ENCODE measurements around the gene LYPD6B.

LYPD6B gene

DNA sequence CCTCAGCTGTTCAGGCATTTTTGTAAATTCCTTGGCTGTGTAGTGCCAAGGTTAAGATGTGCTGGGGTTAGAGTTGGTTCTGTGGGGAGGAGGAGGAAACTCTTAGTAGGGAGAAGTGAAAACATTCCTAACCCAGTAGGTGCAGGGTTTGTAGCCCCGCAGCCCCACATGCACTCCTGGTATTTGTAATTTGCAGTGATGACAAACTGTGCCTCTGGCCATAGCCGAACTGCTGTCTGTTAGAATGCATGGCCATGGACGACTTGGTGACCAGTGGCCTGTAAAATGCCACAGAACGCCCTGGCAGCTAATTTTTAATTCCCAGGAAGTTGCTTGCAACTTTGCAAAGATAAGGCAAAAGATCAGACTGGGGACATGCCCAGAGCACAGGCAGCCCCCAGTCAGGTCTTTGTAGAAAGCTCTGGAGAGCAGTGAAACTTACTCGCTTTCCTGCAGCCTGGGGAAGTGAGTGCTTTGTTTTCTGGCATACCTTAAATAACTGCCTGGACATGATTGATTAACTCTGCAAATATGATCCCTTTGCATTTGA is 38.4 kb downstream of the LYPD6B start:
- DNase-seq (ENCODE audit: low read depth): no peak

- DNase-seq (ENCODE audit: low read depth): no peak
These were observed 39.4 kb downstream of the LYPD6B start for GRCh38 chr2:149077861-149078260.

- DNase-seq (ENCODE audit: low read depth): no peak
These were observed 41.6 kb downstream of the LYPD6B start for GRCh38 chr2:149080099-149080498.

- DNase-seq (ENCODE audit: low read depth): no peak
These were observed 42.5 kb downstream of the LYPD6B start for GRCh38 chr2:149080971-149081370.

GRCh38 chr2:149082079-149082478 is 43.6 kb downstream of the LYPD6B start:
- no peak for DNase-seq (ENCODE audit: low read depth)

DNA sequence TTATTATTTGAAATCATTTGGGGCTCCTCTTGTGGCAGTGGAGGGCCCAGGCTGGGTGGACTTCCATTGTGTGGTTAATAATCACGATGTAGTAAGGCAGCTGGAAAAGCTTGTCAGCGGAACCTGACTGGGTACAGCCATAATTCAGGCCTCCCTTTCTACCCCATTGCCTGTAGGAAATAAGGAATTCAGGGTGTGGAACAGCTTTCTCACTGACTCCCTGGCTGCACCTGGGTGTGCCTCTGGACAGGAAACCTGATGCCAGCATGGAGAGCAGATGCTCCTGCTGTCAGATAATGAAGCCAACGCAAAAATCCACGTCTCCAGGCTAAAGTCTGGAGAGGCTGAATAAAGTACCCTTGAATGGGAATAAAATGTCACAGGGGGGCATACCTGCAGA is 44.2 kb downstream of the LYPD6B start:
- no peak for DNase-seq (ENCODE audit: low read depth)

GRCh38 chr2:149084924-149085795 is 46.7 kb downstream of the LYPD6B start:
- DNase-seq (ENCODE audit: low read depth): no peak

DNA sequence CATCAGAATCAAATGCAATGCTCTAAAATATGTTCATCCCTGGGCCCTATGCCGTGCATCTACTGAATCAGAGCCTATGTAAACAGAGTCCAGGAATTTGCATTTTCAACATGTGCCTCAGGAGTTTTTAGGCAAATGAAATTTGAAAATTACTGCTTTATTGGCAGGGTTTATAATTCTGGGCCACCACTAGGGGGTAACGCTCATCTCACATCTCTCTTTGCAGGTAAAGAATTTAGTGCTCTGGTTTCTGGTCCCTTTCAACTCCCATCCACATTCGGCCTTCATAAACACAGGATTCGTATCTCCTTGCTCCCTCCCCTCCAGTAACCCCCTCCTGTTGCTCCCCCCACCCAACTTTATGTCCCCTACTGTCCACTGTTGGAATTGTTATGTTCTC is 49.3 kb downstream of the LYPD6B start:
- no peak for DNase-seq (ENCODE audit: low read depth)

DNA sequence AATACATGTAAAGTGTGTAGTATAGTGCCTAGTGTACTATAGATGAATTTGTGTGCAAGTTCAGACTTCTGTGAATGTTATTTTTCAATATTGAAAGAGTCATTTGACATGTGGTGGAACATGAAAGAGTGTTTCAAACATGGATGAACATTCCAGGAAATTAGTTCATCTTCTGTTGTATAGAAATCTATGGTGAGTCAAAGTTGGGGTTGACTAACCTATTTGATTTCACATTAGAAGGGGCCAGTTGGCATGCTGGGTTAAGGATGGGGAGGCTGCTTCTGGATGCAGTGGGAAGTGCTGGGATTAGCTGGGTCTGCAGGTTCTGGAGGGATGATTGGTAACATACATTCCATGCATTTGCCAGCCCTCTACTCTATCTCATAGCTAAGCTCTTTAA is 50.6 kb downstream of the LYPD6B start:
- DNase-seq (ENCODE audit: low read depth): no peak

DNA sequence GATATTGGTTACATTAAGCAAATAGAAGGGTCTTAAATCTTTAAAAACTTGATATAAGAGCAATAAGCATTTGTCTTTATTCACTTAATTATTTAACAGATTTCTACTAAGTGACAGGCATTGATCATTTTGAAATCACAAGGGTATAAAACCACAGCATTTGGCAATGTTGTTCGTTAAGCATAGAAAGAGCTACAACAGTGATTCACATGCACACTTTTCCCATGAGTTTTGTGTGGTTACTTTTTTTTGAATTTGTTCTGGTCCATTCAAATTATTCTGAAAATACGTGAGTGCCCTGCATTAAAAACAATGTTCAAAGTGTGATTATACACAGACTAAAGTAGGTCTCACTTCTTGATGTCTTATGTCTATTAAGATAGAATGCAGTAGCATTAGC is 52.2 kb downstream of the LYPD6B start:
- DNase-seq (ENCODE audit: low read depth): no peak

GRCh38 chr2:149093579-149093978 is 55.1 kb downstream of the LYPD6B start:
- DNase-seq (ENCODE audit: low read depth): no peak

- DNase-seq (ENCODE audit: low read depth): no peak
These were observed 55.9 kb downstream of the LYPD6B start for GRCh38 chr2:149094217-149095015.

DNA sequence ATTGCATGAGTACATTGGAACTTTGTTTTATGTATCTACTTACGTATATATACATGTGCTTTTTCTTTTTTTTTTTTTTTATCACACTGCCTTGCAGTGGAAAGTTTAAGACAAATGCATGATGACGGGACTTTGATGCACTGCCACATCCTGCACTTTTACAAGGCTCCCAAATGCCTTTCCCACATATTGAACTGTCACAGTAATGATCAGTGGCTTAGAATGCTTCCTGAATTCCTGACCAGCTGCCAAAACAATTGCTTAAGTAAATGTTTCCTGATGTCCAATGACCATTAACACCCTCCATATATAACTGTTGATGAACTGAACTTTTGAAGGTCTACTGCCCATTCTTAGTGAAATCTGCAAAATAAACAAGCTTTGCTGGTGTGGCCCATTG is 60.2 kb downstream of the LYPD6B start:
- DNase-seq (ENCODE audit: low read depth): no peak

DNA sequence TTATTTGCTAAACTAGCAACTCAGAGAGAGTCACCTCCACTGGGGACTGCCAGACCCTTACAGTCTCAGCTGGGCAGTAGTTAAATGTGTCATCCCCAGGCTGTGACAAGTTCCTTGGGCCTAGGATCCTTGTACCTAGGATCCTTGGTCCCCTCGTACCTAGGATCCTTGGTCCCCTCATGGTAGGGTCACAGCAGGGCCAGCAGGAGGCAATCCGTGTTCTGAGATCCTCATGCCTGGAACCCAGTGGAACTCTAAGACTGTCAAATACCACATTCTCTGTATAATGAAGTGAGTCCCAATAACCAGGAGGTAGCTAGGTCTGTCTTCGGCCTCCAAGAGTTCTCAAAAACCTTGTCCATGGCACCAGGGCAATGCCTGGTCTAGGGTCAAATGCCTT is 60.8 kb downstream of the LYPD6B start:
- no peak for DNase-seq (ENCODE audit: low read depth)

DNA sequence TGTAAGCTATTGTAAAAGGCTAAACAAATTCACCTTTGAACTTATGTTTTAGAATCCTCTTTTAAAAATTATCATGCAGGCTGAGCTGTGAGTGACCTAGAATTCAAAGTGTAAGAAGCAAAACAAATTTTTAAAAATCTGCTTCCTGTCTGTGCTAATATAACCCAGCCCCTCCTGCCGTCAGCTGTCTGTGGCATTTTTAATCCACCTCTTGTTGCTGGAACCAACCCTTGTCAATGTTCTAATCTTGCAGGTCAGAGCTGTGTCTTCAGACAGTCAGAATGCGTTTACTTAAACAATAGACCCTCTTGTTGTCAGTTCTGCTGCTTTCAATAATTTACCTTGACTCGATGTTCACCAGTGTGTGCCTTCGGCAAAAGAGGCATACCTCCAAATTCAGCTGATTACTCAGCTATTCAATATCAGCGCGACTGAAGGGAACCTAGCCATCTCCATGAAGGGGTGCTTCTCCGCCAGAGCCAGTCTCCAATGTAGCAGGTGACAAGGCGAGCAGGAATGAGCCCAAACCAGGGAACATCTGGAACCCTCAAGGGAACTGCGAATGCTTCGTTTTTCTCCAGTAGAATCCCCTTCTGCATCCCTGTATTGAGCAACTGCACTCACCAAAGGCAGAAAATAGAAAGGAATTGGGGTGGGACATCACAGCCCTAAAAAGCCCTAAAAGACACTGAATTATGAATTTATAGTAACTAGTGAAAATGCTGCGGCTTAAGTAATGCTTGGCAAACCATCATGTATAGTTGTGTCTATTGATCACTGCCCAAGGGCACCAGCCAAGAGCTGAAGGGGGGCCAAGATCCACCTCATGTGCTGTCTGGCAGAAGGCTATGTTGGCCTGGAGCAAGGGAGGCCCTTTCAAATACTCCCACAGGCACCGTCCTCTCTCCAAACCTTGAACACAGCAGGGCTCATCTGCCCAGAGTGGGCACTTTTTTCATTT is 62.5 kb downstream of the LYPD6B start:
- no peak for DNase-seq (ENCODE audit: low read depth)

DNA sequence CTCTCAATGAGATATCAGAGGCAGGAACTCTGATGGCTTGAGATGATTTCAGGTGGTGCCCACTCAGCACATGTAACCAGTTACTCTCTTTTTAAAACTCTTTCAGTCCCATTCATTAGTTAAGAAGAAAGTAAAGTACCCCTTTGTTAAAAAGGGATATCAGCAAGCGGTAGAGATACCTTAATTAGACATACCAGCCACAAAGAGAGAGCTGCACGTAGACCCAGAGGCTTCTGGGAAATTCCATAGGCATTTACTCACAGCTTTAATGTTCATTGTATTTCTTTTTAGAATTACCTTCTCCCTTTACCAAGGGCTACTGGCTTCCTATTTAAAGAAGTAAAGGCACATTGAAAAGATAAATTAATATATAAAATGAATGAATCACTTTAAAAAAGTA is 63.3 kb downstream of the LYPD6B start:
- DNase-seq (ENCODE audit: low read depth): no peak

- no peak for DNase-seq (ENCODE audit: low read depth)
These were observed 64.7 kb downstream of the LYPD6B start for GRCh38 chr2:149103081-149103620.

- no peak for DNase-seq (ENCODE audit: low read depth)
These were observed 65.7 kb downstream of the LYPD6B start for GRCh38 chr2:149104221-149104620.

- no peak for DNase-seq (ENCODE audit: low read depth)
These were observed 73.6 kb downstream of the LYPD6B start for GRCh38 chr2:149112068-149112467.

DNA sequence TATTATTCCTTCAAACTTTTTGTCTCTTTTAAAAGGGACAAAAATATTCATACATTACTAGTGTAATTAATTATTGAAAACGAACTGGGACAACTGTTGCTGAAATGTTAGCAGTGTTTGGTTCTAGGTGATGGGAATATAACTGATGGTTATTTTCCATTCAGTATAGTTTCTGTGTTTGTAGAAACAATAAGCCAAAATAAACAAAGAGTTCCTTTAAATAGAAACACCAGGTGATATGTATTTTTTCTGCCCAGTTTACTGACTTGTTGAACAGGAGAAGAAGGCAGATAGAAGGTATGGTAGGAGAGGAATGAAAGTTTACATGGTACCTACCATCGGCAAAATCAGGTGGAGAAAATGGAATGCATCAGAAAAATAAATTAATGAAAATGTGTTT is 74.2 kb downstream of the LYPD6B start:
- no peak for DNase-seq (ENCODE audit: low read depth)

GRCh38 chr2:149115781-149116180 is 77.3 kb downstream of the LYPD6B start:
- DNase-seq (ENCODE audit: low read depth): no peak

DNA sequence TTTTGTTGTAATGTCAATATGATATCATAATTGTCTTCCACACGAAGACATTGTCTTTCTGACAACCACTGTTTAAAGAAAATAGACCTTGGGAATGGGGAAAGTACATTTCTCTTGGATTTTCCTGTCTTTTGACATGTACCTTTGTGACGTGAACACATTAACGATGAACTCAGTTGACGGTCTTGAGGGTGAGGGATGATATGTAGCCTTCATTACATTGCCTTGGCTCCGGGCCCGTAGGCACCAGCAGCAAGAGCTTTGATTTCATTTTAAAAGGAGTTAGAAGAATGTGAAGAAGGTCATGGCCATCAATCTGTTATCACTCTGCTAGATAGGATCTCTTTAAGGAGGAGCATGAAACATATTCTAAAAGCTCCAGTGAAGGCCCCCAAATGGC is 80.9 kb downstream of the LYPD6B start:
- no peak for DNase-seq (ENCODE audit: low read depth)

Data from activated T-helper 1 cell treated with Interleukin-2 at 50 U/mL for 16 hours (primary cell).